ENCODE data around the gene NFATC2IP.
"Not testable (repeated sequence)": the region's sequence is repeated elsewhere in the genome, so short reads cannot be mapped to it uniquely, and the experiment has no call there.

NFATC2IP gene

GRCh38 chr16:28913946-28914724 is 36.6 kb upstream of the NFATC2IP start:
- Histone ChIP-seq H3K9ac (ENCODE audit: low read length) (no peak overlapping the region), H3K9me3 (ENCODE audit: control insufficient read depth, low read depth, low read length) (no peaks in the 10 kb centered on the region), H3K4me3 (ENCODE audit: low read length) (no peak overlapping the region), H3K27me3 (ENCODE audit: control insufficient read depth, insufficient read depth, low read length) (no peaks in the 10 kb centered on the region), H3K4me1 (ENCODE audit: control insufficient read depth, low read depth, low read length) (no peaks in the 10 kb centered on the region), H3K36me3 (ENCODE audit: control insufficient read depth, low read depth, low read length) (peaks cover 9% of the 10 kb centered on the region), H3K27ac (ENCODE audit: low read length) (no peak overlapping the region)

DNA sequence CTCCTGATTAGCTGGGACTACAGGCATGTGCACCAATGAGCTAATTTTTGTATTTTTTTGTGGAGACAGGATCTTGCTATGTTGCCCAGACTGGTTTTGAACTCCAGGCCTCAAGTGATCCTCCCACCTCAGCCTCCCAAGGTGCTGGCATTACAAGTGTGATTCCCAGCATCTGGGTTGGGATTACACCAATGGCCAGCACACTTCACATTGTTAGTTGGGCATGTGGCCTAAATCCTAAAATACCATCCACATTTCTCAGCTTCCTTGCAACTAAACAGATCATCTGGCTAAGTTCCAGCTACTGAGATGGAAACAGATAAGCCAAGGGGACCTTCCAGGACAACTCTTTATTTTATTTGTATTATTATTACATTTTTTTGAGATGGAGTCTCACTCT is 35.6 kb upstream of the NFATC2IP start:
- H3K4me3 ChIP-seq (ENCODE audit: low read length), result no peak overlapping the region
- no peaks in the 10 kb centered on the region for H3K9me3 ChIP-seq (ENCODE audit: control insufficient read depth, low read depth, low read length)
- peaks cover 13% of the 10 kb centered on the region for H3K36me3 ChIP-seq (ENCODE audit: control insufficient read depth, low read depth, low read length)
- no peaks in the 10 kb centered on the region for H3K4me1 ChIP-seq (ENCODE audit: control insufficient read depth, low read depth, low read length)
- no peaks in the 10 kb centered on the region for H3K27me3 ChIP-seq (ENCODE audit: control insufficient read depth, insufficient read depth, low read length)
- no peak overlapping the region for H3K27ac ChIP-seq (ENCODE audit: low read length)
- H3K9ac ChIP-seq (ENCODE audit: low read length), result no peak overlapping the region

DNA sequence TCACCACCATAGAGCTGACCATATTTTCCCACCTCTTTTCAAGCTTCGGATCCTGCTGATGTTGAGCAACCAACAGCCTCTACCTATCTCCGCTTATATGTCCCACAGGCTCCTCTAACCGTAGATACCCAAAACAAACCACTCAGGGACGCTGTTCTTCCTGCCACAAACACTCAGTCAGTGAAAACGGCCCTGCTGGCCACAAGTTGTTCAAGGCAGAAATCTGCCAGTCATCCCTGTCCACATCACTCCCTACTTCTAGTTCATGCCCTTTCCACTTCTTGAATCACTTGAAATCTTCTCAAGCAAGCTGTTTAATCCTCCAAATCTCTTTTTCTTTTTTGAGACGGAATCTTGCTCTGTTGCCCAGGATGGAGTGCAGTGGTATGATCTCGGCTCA is 33.6 kb upstream of the NFATC2IP start:
- Histone ChIP-seq H3K27ac (ENCODE audit: low read length) (no peak overlapping the region), H3K9me3 (ENCODE audit: control insufficient read depth, low read depth, low read length) (no peaks in the 10 kb centered on the region), H3K4me1 (ENCODE audit: control insufficient read depth, low read depth, low read length) (no peaks in the 10 kb centered on the region), H3K9ac (ENCODE audit: low read length) (no peak overlapping the region), H3K27me3 (ENCODE audit: control insufficient read depth, insufficient read depth, low read length) (no peaks in the 10 kb centered on the region), H3K4me3 (ENCODE audit: low read length) (no peak overlapping the region), H3K36me3 (ENCODE audit: control insufficient read depth, low read depth, low read length) (peaks cover 13% of the 10 kb centered on the region)

DNA sequence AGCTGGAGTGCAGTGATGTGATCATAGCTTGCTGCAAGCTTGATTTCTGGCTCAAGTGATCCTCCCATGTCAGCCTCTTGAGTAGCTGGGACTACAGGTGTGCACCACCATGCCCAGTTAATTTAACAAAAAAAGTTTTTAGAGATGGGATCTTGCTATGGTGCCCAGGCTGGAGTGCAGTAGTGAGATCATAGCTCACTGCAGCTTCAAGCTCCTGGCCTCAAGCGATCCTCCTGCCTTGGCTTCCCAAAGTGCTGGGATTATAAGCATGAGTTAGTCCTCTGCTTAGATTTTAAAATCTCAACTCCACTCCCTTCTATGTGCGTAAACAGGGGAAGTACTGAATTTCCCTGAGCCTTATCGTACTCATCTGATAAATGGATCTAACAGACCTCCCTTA is 32.0 kb upstream of the NFATC2IP start:
- Histone ChIP-seq H3K27ac (ENCODE audit: low read length) (no peak overlapping the region), H3K4me3 (ENCODE audit: low read length) (no peak overlapping the region), H3K27me3 (ENCODE audit: control insufficient read depth, insufficient read depth, low read length) (no peaks in the 10 kb centered on the region), H3K9me3 (ENCODE audit: control insufficient read depth, low read depth, low read length) (no peaks in the 10 kb centered on the region), H3K9ac (ENCODE audit: low read length) (no peak overlapping the region), H3K36me3 (ENCODE audit: control insufficient read depth, low read depth, low read length) (peaks cover 13% of the 10 kb centered on the region), H3K4me1 (ENCODE audit: control insufficient read depth, low read depth, low read length) (no peaks in the 10 kb centered on the region)

DNA sequence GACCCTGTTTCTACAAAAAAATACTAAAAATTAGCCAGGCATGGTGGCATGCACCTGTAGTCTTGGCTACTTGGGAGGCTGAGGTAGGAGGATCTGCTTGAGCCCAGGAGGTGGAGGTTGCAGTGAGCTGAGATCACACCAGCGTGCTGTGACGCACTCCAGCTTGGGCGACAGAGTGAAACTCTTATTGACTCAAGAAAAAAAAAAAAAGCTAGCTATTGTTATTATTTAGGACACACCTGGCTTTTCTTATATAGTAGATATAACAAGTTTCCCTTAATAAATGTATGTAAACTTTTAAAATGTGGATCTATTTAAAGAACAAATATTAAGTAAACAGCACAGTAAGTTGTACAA is 27.5 kb upstream of the NFATC2IP start:
- Histone ChIP-seq H3K27me3 (ENCODE audit: control insufficient read depth, insufficient read depth, low read length) (no peaks in the 10 kb centered on the region), H3K36me3 (ENCODE audit: control insufficient read depth, low read depth, low read length) (peaks cover 9% of the 10 kb centered on the region), H3K9ac (ENCODE audit: low read length) (no peak overlapping the region), H3K4me3 (ENCODE audit: low read length) (no peak overlapping the region), H3K27ac (ENCODE audit: low read length) (no peak overlapping the region), H3K4me1 (ENCODE audit: control insufficient read depth, low read depth, low read length) (peaks cover 5% of the 10 kb centered on the region), H3K9me3 (ENCODE audit: control insufficient read depth, low read depth, low read length) (no peaks in the 10 kb centered on the region)

GRCh38 chr16:28923652-28924398 is 26.9 kb upstream of the NFATC2IP start:
- Histone ChIP-seq H3K27me3 (ENCODE audit: control insufficient read depth, insufficient read depth, low read length) (no peaks in the 10 kb centered on the region), H3K27ac (ENCODE audit: low read length) (peak overlapping the region; percentile 61), H3K36me3 (ENCODE audit: control insufficient read depth, low read depth, low read length) (peaks cover 7% of the 10 kb centered on the region), H3K9me3 (ENCODE audit: control insufficient read depth, low read depth, low read length) (no peaks in the 10 kb centered on the region), H3K4me3 (ENCODE audit: low read length) (peak overlapping the region; percentile 75), H3K9ac (ENCODE audit: low read length) (peak overlapping the region; percentile 46), H3K4me1 (ENCODE audit: control insufficient read depth, low read depth, low read length) (peaks cover 5% of the 10 kb centered on the region)

DNA sequence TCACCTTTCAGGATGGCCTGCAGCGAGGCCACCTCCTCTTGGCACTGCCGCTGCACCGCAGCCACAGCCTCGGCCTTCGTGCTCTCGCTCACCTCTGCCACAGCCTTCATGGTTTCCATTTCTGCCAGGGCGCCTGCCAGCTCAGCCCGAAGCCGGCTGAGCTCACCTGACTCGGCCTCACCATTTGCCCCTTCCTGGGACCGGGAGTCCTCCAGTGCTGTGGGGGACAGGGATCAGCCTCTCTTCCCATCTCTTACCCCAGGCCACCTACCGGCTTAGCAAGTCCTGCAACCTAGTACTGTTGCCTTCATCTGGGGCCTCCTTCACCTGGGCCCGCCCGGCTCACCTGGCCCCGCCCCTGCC is 26.4 kb upstream of the NFATC2IP start:
- no peaks in the 10 kb centered on the region for H3K9me3 ChIP-seq (ENCODE audit: control insufficient read depth, low read depth, low read length)
- no peaks in the 10 kb centered on the region for H3K27me3 ChIP-seq (ENCODE audit: control insufficient read depth, insufficient read depth, low read length)
- peak overlapping the region; percentile 61 for H3K27ac ChIP-seq (ENCODE audit: low read length)
- H3K9ac ChIP-seq (ENCODE audit: low read length), result peak overlapping the region; percentile 46
- peak overlapping the region; percentile 75 for H3K4me3 ChIP-seq (ENCODE audit: low read length)
- H3K4me1 ChIP-seq (ENCODE audit: control insufficient read depth, low read depth, low read length), result peaks cover 5% of the 10 kb centered on the region
- H3K36me3 ChIP-seq (ENCODE audit: control insufficient read depth, low read depth, low read length), result peaks cover 4% of the 10 kb centered on the region

DNA sequence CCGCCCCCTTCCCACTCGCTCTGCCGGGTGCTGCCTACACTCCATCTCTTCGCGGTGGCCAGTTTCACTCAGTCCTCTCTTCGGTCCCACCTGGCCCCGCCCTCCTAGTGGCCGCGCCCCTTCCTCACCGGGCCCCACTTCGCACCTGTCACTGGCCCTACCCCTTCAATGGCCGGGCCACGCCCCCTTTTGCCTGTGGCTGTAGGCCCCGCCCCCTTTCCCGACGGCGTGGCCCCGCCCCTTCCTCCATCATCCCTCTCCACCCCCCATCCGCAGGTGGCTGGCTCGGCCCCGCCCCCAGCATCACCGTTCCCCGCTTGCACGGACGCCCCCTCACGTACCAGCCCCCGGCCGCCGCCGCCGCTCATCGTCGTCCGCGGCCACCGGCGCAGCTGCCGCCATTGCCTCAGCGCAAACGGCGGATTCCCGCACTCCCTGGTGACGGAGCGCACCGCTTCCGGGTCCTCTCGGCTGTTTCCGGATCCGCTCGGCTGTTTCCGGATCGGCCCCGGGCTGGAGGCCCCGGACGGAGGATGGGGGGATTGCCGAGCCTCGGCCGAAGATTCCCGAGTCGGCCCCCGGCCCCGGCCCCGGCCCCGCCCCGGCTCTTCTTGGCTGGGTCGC is 25.9 kb upstream of the NFATC2IP start, which contains the start of gene RABEP2:
TSS of gene RABEP2 (minus strand) at position 477 of the 624 bp plus-strand sequence. CDS start at position 402, 75 bp downstream.
- peak within 1 kb of the TSS; percentile 61 for H3K27ac ChIP-seq (ENCODE audit: low read length)
- H3K4me1 ChIP-seq (ENCODE audit: control insufficient read depth, low read depth, low read length), result peaks cover 5% of the 10 kb centered on the region
- no peaks in the 10 kb centered on the region for H3K36me3 ChIP-seq (ENCODE audit: control insufficient read depth, low read depth, low read length)
- no peaks in the 10 kb centered on the region for H3K27me3 ChIP-seq (ENCODE audit: control insufficient read depth, insufficient read depth, low read length)
- H3K9me3 ChIP-seq (ENCODE audit: control insufficient read depth, low read depth, low read length), result no peaks in the 10 kb centered on the region
- peak within 1 kb of the TSS; percentile 75 for H3K4me3 ChIP-seq (ENCODE audit: low read length)
- peak within 1 kb of the TSS; percentile 95 for H3K9ac ChIP-seq (ENCODE audit: low read length)

DNA sequence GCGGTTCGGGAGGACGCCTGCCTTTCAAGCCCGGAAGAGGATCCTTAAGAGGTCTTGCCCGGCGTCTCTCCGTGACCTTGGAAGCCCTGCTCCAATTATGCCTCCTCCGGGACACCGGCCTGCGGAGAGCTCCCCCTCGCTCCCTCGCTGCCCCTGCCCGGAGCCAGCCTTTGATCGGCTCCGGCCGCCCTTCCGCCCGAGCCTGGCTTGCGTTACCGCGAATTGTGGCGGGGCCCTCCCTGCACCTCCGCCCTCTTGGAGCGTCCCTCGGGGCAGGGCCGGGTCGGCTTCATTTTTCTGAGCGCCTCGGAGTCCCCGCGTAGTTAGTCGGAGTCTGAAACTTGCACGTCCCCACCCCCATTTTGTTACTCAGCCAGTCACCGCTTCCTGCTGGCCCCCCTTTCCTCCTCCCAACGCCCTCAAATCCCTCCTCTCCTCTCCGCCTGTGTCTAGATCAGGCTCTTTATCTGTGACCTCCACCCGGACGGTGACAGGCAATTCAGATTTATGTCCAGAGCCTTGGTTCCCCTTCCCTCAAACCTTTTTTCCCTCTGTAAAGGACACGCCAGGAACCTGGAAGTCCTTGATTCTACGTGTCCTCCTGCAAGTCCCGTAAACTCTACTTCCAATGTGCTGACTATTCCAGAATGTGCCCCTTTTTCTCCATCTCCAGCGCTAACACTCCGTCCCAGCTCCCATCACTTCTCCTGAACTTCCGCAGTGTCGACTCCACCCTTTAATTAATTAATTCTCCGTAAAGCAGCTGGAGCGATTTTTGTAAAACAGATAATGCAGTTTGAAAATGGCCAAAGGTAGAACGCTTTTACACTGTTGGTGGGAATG is 25.1 kb upstream of the NFATC2IP start:
- H3K27ac ChIP-seq (ENCODE audit: low read length), result peak overlapping the region; percentile 14

GRCh38 chr16:28926284-28926683 is 24.5 kb upstream of the NFATC2IP start:
- H3K4me3 ChIP-seq (ENCODE audit: low read length), result peak overlapping the region; percentile 75
- H3K9me3 ChIP-seq (ENCODE audit: control insufficient read depth, low read depth, low read length); H3K4me1 ChIP-seq (ENCODE audit: control insufficient read depth, low read depth, low read length); H3K36me3 ChIP-seq (ENCODE audit: control insufficient read depth, low read depth, low read length); H3K27me3 ChIP-seq (ENCODE audit: control insufficient read depth, insufficient read depth, low read length); H3K27ac ChIP-seq (ENCODE audit: low read length); H3K9ac ChIP-seq (ENCODE audit: low read length): not testable (repeated sequence)

More for the DNA sequence above, 25.1 kb upstream of the NFATC2IP start:
- Histone ChIP-seq H3K27me3 (ENCODE audit: control insufficient read depth, insufficient read depth, low read length) (no peaks in the 10 kb centered on the region), H3K36me3 (ENCODE audit: control insufficient read depth, low read depth, low read length) (no peaks in the 10 kb centered on the region), H3K4me3 (ENCODE audit: low read length) (peak overlapping the region; percentile 75), H3K4me1 (ENCODE audit: control insufficient read depth, low read depth, low read length) (peaks cover 5% of the 10 kb centered on the region), H3K9me3 (ENCODE audit: control insufficient read depth, low read depth, low read length) (no peaks in the 10 kb centered on the region), H3K9ac (ENCODE audit: low read length) (peak overlapping the region; percentile 95)

DNA sequence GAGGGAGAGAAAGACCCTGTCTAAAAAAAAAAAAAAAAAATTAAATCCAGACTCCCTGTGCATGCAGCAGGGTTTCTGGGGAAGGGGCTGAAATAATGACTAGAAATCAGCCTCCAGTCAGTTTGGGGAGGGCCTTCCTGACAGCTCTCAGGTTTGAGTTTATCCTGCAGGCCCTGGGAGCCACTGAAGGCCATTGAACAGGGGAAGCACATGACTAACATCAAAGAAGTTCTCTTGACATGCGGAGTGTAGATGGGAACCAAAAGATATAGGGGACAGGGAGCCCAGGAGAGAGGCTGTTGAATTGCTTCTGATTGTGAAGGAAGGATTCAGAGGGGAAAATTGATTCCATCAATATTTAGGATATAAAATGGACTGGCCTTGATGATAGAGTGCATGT is 22.9 kb upstream of the NFATC2IP start:
- Histone ChIP-seq H3K4me1 (ENCODE audit: control insufficient read depth, low read depth, low read length) (peaks cover 5% of the 10 kb centered on the region), H3K36me3 (ENCODE audit: control insufficient read depth, low read depth, low read length) (no peaks in the 10 kb centered on the region), H3K9ac (ENCODE audit: low read length) (no peak overlapping the region), H3K27ac (ENCODE audit: low read length) (no peak overlapping the region), H3K4me3 (ENCODE audit: low read length) (no peak overlapping the region), H3K27me3 (ENCODE audit: control insufficient read depth, insufficient read depth, low read length) (no peaks in the 10 kb centered on the region), H3K9me3 (ENCODE audit: control insufficient read depth, low read depth, low read length) (no peaks in the 10 kb centered on the region)

All from iPS-18a (cell line).